Measurements from ENCODE around the gene OR6Y1. TPM values are rescaled to one million over a fixed set of nuclear protein-coding genes. Genes with fewer than 3 reads are reported as not detected.

The OR6Y1 gene
- polyA plus RNA-seq, 1 donor: not detected

DNA sequence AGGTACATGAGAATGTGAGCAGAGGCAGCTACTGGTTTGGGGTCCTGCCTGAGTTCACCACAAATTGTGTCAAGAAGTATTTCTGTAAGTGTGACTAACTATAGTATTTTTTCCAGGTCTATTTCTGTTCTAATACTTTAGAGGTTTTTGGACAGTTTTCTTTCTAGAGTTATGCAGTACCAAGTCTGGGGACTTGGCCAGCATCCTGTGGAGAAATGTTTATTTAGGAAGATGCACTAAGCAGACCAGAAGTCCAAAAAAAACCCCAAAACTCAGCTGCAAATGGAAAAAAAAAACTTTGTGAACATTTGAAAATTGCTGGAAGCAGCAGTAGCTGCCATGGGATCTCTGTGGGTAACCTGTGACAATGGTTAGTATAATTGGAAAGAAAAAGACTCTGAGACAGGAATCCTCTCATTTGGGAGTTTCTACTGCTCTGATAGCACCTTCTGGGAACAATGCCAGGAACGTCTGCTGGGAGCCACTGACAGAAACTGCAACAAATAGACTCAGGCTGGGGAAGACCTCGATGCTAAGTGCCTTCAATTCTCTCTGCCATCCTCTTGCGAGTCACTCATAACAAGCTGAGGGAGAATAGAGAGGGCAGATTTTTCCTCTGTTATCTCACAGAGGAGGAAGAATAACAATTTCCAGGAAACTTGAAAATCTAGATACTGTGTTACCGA, 44.6 kb downstream of the OR6Y1 start:
- Histone ChIP-seq H3K4me1 (ENCODE audit: control insufficient read depth, insufficient read depth, low read length) (no peaks in the 10 kb centered on the region), H3K9me3 (ENCODE audit: control insufficient read depth, low read depth, low read length) (no peaks in the 10 kb centered on the region), H3K27me3 (ENCODE audit: control insufficient read depth, insufficient read depth, low read length) (no peaks in the 10 kb centered on the region), H3K36me3 (ENCODE audit: control insufficient read depth, insufficient read depth, low read length) (no peaks in the 10 kb centered on the region), H3K4me3 (ENCODE audit: low read length) (no peak overlapping the region), H3K27ac (ENCODE audit: low read length) (no peak overlapping the region)
- DNase-seq: no peak
- 80% methylated on average over 1 of the region's 4 CpGs for WGBS (ENCODE audit: insufficient coverage, low lambda C conversion rate)

- H3K27ac ChIP-seq (ENCODE audit: low read length): no peak overlapping the region
Measured at GRCh38 chr1:158507511-158507910, 46.7 kb downstream of the OR6Y1 start.

DNA sequence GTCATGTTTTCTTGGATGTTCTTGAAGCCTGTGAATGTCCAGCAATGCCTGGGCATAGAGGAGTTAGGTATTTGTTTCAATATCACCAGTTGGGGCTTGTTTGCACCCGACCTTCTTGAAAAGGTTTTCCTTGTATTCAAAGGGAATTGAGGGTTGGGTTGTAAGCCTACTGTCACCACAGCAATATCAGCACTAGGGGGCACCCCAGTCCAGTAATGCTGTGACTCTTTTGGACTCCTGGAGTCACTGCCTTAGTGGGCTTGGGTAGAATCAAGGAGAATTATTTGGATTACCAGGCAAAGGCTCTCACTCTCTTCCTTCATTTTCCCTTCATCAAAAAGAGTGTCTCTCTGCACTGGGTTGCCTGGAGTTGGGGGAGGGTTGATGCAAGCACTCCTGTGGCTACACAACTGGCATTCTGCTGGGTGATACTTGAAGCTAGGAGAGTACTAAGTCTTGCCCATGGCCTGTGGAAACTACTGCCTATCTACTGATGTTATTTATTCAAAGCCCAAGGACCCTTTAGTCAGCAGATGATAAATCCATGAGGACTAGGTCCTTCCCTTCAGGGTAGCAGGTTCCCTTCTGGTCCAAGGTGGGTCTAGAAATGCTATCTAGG, 47.7 kb downstream of the OR6Y1 start:
- DNase-seq: no peak

More at GRCh38 chr1:158507511-158507910, 46.7 kb downstream of the OR6Y1 start:
- H3K4me3 ChIP-seq (ENCODE audit: low read length): no peak overlapping the region
- H3K9me3 ChIP-seq (ENCODE audit: control insufficient read depth, low read depth, low read length): no peaks in the 10 kb centered on the region
- WGBS (ENCODE audit: insufficient coverage, low lambda C conversion rate): 100% methylated on average over 2 of the region's 2 CpGs
- no peaks in the 10 kb centered on the region for H3K4me1 ChIP-seq (ENCODE audit: control insufficient read depth, insufficient read depth, low read length)
- no peak for DNase-seq
- no peaks in the 10 kb centered on the region for H3K27me3 ChIP-seq (ENCODE audit: control insufficient read depth, insufficient read depth, low read length)
- H3K36me3 ChIP-seq (ENCODE audit: control insufficient read depth, insufficient read depth, low read length): no peaks in the 10 kb centered on the region

GRCh38 chr1:158496374-158496773, 57.8 kb downstream of the OR6Y1 start:
- Histone ChIP-seq H3K4me1 (ENCODE audit: control insufficient read depth, insufficient read depth, low read length) (no peaks in the 10 kb centered on the region), H3K36me3 (ENCODE audit: control insufficient read depth, insufficient read depth, low read length) (no peaks in the 10 kb centered on the region), H3K9me3 (ENCODE audit: control insufficient read depth, low read depth, low read length) (no peaks in the 10 kb centered on the region), H3K27me3 (ENCODE audit: control insufficient read depth, insufficient read depth, low read length) (no peaks in the 10 kb centered on the region), H3K27ac (ENCODE audit: low read length) (no peak overlapping the region), H3K4me3 (ENCODE audit: low read length) (no peak overlapping the region)
- DNase-seq: no peak
- WGBS (ENCODE audit: insufficient coverage, low lambda C conversion rate): no CpG with 5 or more reads among the region's 2 CpGs

More for the DNA sequence above, 47.7 kb downstream of the OR6Y1 start:
- no peaks in the 10 kb centered on the region for H3K9me3 ChIP-seq (ENCODE audit: control insufficient read depth, low read depth, low read length)
- WGBS (ENCODE audit: insufficient coverage, low lambda C conversion rate): no CpG with 5 or more reads among the region's 1 CpG
- H3K27me3 ChIP-seq (ENCODE audit: control insufficient read depth, insufficient read depth, low read length): no peaks in the 10 kb centered on the region
- no peaks in the 10 kb centered on the region for H3K4me1 ChIP-seq (ENCODE audit: control insufficient read depth, insufficient read depth, low read length)
- no peak overlapping the region for H3K27ac ChIP-seq (ENCODE audit: low read length)
- H3K36me3 ChIP-seq (ENCODE audit: control insufficient read depth, insufficient read depth, low read length): no peaks in the 10 kb centered on the region
- no peak overlapping the region for H3K4me3 ChIP-seq (ENCODE audit: low read length)

DNA sequence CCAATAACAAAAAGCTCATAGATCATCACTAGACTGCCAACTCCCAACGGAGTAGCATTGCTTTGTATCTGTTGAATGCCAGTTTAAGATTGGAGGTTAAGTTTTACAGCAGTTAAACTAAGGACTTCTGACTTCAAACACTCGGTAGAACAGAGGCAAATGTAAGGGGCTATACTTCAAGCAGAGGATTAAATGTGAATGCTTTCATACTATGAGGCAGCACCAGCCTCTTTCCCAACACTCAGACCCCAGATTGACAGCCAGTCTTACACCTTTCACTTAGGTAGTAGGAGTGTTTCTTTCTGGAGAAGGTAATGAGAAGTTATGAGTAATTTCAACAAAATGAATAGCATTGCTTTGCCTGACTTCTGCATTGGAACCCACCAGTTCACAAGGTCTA, 59.4 kb downstream of the OR6Y1 start:
- Histone ChIP-seq H3K36me3 (ENCODE audit: control insufficient read depth, insufficient read depth, low read length) (no peaks in the 10 kb centered on the region), H3K27ac (ENCODE audit: low read length) (no peak overlapping the region), H3K27me3 (ENCODE audit: control insufficient read depth, insufficient read depth, low read length) (no peaks in the 10 kb centered on the region), H3K4me1 (ENCODE audit: control insufficient read depth, insufficient read depth, low read length) (no peaks in the 10 kb centered on the region), H3K9me3 (ENCODE audit: control insufficient read depth, low read depth, low read length) (no peaks in the 10 kb centered on the region), H3K4me3 (ENCODE audit: low read length) (no peak overlapping the region)
- no peak for DNase-seq
- no CpG with 5 or more reads among the region's 2 CpGs for WGBS (ENCODE audit: insufficient coverage, low lambda C conversion rate)

Other genes starting within 250 kb of the OR6Y1 start
- not detected for gene CD1B, start 222.9 kb downstream of the OR6Y1 start, polyA plus RNA-seq
- 0.34 TPM for gene CD1E, start 200.5 kb downstream of the OR6Y1 start, polyA plus RNA-seq
- gene OR10T2, start 154.9 kb downstream of the OR6Y1 start, polyA plus RNA-seq: not detected
- gene OR10K2, start 128.2 kb downstream of the OR6Y1 start, polyA plus RNA-seq: not detected
- not detected for gene OR10K1, start 92.6 kb downstream of the OR6Y1 start, polyA plus RNA-seq
- gene OR10R2, start 82.2 kb downstream of the OR6Y1 start, polyA plus RNA-seq: not detected
- gene OR6P1, start 16.2 kb upstream of the OR6Y1 start, polyA plus RNA-seq: not detected
- not detected for gene OR10X1, start 25.5 kb upstream of the OR6Y1 start, polyA plus RNA-seq
- 0.12 TPM for gene OR10Z1, start 50.9 kb upstream of the OR6Y1 start, polyA plus RNA-seq
- gene SPTA1, start 132.3 kb upstream of the OR6Y1 start, polyA plus RNA-seq: 3.7 TPM
- not detected for gene OR6K2, start 146.2 kb upstream of the OR6Y1 start, polyA plus RNA-seq
- not detected for gene OR6K3, start 166.3 kb upstream of the OR6Y1 start, polyA plus RNA-seq
- not detected for gene OR6K6, start 200.3 kb upstream of the OR6Y1 start, polyA plus RNA-seq
- gene OR6N1, start 217.8 kb upstream of the OR6Y1 start, polyA plus RNA-seq: not detected
- gene OR6N2, start 226.8 kb upstream of the OR6Y1 start, polyA plus RNA-seq: not detected

Data from large intestine (tissue), 3 donors.